HG03064 (cell line): ENCODE data around the gene FHL3.

Experiments used
- ATAC-seq: cut with Tn5 transposase; IDR thresholded peaks from one replicate; pipeline ENCODE4 v1.9.1; 2021; ENCODE audit warnings: low read depth; ENCODE audit not compliant: unreplicated experiment

The FHL3 gene, protein sequence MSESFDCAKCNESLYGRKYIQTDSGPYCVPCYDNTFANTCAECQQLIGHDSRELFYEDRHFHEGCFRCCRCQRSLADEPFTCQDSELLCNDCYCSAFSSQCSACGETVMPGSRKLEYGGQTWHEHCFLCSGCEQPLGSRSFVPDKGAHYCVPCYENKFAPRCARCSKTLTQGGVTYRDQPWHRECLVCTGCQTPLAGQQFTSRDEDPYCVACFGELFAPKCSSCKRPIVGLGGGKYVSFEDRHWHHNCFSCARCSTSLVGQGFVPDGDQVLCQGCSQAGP

DNA sequence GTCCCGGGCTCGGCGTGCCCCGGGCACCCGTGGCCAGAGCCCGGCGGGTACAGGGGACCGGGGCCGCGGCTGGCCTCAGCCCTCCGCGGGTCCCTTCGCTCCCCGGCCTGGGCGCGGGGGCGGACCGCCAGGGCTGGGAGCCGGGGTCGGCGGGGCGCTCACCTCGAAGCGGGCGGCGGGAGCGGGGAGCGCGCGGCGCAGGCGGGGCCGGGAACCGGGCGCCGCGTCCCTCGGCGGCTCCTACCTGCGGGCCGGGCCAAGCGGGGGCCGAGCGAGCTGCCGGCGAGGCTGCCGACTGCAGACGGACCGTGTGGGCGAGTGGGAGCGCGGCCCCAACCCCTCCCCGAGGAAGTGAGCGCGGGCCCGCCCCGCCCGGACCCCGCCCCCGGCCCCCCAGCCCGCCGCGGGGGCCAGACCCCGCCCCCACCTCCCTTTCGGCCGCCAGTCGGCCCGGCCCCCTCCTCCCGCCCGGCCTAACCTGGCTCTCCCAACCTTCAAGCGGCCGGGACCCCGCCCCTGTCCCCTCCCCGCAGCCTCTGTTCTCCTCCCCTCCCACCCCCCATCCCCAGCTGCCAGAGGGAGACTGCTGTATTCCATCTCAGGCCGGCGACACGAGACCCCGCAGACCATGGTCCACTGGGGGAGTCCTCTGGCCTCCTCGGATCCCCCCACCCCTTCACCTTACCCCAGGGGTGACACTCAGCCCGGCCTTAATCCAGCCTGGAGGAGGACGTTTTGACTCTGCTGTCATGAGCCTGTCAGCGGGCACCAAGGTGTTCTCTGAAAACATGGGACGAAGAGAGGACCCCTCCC is at the start of gene FHL3:
FHL3 (minus strand) TSS at position 320 of the 813 bp plus-strand sequence. CDS start 6,102 bp downstream, outside the sequence.
- ATAC-seq, result no peak

DNA sequence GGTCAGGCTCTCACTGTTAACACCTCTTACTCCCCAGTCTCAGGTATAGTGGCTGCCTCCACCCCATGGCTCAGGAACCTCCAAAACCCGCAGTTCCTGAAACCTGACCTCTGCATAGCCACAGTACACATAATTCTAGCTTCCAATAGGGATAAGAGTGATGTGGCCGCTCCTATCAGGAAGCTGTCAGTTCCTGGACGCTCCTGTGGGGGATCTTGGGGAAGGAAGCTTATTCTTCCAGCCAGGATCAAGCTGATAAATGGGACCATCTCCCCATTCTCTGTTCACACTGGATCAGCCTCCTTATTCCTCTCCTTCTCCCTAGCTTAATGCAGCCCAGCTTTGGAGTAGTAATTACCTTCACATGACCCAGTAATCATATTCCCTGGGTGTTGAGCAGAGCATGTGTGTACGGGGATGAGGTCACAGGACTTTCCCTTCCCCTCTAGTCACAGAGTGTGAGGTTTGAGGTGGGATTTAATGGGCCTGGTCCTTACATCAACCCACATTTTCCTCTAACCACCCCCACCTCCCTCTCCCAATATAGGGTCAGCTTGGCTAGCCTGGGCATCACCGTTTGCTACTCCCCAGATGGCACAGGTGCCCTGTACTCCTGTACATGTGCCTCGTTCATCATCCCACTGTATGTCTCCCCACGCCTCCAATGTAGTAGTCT is 48.2 kb upstream of the FHL3 start:
- no peak for ATAC-seq

GRCh38 chr1:38052750-38053415 is 47.6 kb upstream of the FHL3 start:
- ATAC-seq, result peak; percentile 62

DNA sequence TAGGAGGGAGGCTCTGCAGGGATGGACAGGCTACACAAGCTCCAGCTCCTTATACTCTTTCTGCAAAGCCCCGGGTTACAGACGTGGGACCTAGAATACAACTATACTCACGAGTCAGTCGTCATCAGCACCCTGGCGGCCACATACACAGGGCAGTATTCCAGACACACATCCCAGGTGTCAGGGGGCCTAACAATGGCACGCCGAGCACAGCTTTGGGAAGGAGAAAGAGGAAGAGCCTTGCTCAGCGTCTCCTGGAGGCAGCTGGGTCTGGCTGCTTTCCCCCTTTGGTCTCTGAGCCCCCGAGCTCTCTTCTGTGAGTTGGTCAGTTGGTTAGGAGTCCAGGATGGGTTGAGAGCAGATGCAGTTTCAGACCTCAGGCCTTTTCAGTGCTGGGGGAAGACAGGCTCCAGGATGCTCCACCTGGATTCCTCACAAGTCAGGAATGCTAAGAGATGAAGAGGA is 45.8 kb upstream of the FHL3 start:
- no peak for ATAC-seq

DNA sequence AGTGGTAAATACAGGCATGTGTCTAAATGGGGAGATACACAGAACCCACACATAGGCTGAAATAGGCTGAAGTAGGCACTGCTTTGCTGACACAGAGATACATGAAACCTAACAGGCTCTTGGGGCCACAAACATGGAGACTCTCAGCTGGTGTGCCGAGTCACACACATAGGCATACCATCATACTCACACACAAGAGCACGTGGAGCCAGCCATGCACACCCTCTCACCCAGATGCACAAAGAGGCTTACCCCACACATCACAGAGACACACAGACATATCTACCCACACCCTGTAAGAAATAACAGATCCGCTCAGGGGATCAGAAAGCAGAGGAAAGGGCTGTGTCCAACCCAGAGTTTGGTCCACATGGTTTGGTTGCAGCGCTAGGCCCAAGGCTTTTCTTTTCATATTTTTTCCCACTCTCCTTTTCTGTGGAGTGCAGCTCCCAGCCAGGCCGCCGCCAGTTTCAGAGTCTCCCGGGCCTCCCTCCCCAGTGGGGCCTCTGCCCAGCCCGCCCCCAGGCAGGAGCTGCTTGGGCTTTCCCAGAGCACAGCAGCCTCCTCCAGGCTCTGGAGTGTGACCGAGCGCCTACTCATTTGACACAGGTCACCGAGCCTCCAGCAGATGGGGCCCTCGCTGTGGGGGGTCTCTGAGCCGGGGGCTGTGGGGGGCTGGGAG is 45.2 kb upstream of the FHL3 start:
- ATAC-seq, result no peak

DNA sequence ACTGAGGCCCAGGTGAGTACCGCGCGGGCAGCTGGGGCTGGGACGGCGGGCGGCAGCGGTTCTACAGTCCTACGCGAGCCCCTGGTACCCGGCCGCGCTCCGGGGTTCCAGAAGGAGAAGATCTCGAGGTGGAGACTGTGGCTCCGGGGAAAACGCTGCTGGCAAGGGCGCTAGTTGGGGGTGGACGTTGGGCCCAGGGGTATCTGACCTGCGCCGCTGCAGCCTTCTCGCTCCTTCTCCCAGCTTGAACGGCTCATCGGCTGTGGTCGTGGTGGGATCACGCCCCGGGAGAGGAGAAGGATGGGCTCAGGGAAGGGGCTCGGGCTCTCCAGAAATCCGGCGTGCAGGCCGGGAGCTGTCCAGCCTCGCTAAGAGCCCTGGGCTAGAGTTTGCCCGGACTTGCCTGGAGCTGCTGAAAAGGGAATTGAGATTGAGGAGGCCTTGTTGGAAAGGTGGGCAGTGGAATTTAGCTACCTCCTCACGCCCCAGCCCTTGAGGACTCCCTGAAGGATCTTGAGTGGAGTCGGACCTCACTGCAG is 42.4 kb upstream of the FHL3 start:
- ATAC-seq, result no peak

GRCh38 chr1:38046884-38047602 is 41.7 kb upstream of the FHL3 start:
- ATAC-seq, result peak; percentile 59

DNA sequence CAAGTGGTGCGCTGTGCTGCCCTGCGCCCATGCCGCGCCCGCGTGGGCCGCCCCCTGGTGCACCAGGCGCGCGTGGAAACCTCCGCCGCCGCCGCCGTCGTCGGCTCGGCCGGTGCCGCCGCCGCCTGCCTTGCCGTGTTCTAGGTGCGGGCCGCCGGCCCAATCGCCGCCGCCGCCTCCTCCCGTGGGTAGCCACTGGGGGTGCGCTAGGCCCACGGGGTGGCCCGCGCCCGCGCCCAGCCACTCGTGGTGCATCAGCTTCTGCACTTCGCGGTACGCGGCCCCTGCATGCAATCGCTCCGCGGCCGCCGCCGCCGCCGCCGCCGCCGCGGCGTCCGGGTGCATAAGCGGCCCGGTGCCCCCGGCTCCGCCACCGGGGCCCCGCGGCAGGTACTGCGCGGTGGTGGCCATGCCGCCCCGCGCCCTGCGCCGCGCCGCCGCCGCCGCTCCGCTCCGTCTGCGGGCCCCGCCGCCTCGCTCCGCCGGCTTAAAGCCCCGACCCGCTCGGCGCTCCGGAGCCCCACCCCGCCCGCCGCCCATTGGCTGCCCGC is 41.1 kb upstream of the FHL3 start, which contains the start of gene POU3F1:
POU3F1 (minus strand) TSS at position 461 of the 551 bp plus-strand sequence; CDS start at position 411, 50 bp downstream.
- ATAC-seq, result no peak

DNA sequence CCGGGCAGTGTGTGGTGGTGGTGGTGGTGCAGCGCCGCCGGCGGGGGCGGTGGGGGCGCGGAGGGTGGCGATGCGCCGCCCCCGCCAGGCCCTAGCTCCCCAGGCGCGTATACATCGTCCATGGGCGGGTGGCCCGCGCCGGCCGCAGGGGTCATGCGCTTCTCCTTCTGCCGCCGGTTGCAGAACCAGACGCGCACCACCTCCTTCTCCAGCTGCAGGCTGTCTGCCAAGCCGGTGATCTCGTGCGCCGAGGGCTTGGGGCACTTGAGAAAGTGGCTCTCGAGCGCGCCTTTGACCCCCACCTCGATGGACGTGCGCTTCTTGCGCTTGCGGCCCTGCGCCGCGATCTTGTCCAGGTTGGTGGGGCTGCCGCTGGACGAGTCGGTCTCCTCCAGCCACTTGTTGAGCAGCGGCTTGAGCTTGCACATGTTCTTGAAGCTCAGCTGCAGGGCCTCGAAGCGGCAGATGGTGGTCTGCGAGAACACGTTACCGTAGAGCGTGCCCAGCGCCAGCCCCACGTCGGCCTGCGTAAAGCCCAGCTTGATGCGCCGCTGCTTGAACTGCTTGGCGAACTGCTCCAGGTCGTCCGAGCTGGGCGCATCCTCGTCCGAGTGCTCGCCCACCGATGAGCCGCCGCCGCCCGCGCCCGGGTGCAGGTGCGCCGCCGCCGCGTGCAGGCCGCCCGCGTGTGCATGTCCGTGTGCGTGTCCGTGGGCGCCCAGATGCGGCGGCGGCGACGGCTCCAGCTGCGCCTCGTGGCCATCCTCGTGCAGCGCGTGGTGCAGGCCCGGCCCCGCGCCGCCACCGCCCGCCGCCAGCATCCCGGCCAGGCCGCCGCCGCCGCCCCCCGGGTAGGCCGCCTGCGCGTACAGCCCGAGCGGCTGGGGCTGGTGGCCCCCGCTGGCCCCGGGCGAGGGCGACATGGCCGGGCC is 40.4 kb upstream of the FHL3 start:
- ATAC-seq, result no peak

GRCh38 chr1:38044221-38045215 is 39.2 kb upstream of the FHL3 start:
- ATAC-seq, result no peak

- no peak for ATAC-seq
Observed at GRCh38 chr1:38043036-38043747, 37.9 kb upstream of the FHL3 start.

DNA sequence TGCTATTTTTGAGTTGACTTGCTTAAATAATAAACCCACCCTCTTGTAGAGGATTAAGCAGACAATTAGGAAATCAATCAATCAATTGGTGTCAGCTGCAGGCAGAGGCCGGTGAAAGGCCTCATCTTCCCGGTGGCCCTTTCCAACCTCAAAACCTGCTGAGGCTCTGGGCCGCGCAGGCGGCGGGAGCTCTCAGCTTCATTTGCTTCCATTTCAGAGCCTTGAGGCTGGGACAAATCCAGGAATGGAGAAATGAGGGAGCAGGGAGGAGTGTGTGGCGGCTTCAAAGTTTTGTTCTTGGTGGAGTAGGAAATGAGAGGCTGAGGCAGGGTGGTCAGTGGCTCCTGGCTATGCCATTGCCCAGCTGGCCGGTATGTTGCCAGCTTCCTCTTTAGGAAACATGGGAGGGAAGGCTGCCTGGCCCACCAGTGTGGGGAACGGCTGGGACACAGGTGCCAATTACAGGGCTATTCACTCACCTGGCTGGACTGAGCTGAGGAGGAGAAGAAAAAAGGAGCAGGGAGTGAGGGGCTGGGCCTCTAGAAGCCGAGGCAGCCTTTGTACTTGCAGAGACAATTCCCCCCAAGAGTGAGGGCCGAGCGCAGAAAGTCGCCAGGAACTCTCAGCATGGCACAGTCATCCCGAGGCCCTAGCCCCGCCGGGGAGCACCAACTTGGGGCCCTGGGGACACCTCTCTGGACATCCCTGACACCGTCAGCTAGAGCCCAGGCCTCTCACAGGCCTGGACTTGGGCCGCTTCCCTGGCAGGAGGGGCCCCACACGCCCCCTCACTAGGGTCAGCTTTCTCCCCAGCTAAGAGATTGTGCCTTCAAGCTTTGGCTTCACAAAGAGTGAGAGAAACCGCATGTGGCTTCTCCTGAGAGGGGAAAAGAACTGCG is 36.9 kb upstream of the FHL3 start:
- no peak for ATAC-seq

DNA sequence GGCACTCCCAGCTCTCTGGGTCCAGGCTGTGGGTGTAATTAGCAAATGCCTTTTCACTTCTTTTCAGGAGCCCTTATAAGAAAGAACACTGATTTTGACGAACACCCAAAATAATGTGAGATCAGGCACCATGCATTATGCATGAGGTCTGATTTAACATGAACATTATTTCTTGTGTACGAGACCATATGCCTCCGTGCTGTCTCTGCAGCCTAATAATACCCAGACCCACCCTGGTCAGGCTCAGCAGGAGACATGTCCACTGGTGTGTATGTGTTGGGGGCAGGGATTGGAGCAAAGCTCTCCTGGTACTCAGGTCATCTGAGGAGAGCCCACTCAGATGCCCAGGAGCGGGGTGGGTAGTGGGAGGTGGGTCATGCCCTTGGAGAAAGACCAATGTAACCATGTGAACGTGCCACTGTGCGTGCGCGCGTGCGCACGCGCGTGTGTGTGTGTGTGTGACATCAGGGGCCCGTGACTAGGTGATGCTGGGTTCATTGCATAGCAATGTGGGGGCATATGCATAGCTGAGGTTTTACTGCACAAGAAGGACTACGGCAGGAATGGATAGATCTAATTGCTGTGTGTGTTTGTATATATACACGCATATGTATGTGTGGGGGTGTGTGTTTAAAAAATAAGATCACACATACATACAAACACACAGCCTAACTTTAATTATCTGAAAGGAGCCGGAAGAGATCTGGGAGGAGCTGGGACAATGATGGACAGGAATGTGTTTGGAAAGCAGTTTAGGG is 34.2 kb upstream of the FHL3 start:
- ATAC-seq, result no peak

DNA sequence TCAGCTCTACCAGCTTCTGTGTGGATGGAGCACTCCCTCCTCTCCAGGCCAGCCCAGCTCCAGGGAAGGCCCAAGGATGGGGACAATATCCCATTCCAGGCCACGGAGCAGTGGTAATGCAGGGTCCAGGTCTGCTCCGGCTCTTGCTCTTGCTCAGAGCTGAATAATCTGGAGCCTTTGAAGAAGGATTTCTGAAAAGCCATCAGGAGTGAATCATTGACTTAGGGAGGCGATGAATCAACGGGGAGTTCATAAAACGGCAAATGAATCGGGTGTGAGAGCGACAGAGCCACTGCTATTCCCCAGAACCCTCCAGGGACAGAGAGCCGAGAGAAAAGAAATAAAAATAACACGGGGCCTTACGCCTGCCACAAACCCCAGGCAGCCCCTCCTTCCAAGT is 33.5 kb upstream of the FHL3 start:
- no peak for ATAC-seq
